Osteocyte (in vitro differentiated cells): ENCODE measurements around the gene RDH13. TPM values are rescaled to one million over a fixed set of nuclear protein-coding genes. Genes with fewer than 3 reads are reported as not detected.
"Not testable (repeated sequence)": the region's sequence is repeated elsewhere in the genome, so short reads cannot be mapped to it uniquely, and the experiment has no call there.

Experiments used
- DNase-seq: peaks from one replicate; pipeline ENCODE4 v3.0.0; 2021; ENCODE audit warnings: mixed read lengths; ENCODE audit not compliant: unreplicated experiment; ENCODE audit errors: extremely low spot score
- H3K27ac Mint-ChIP-seq: one replicate; pipeline ENCODE4 v1.8.0; 2021; ENCODE audit warnings: mild to moderate bottlenecking, mixed read lengths; ENCODE audit not compliant: unreplicated experiment
- H3K27me3 Mint-ChIP-seq: one replicate; pipeline ENCODE4 v1.8.0; 2021; ENCODE audit warnings: mixed read lengths; ENCODE audit not compliant: unreplicated experiment
- H3K36me3 Mint-ChIP-seq: one replicate; pipeline ENCODE4 v1.8.0; 2021; ENCODE audit warnings: mixed read lengths; ENCODE audit not compliant: unreplicated experiment
- H3K4me1 Mint-ChIP-seq: one replicate; pipeline ENCODE4 v1.8.0; 2021; ENCODE audit warnings: mixed read lengths; ENCODE audit not compliant: unreplicated experiment
- H3K4me3 Mint-ChIP-seq: one replicate; pipeline ENCODE4 v1.8.0; 2021; ENCODE audit warnings: mild to moderate bottlenecking, moderate library complexity, mixed read lengths; ENCODE audit not compliant: unreplicated experiment
- H3K9me3 Mint-ChIP-seq: one replicate; pipeline ENCODE4 v1.8.0; 2021; ENCODE audit warnings: mixed read lengths; ENCODE audit not compliant: unreplicated experiment
- total RNA-seq: library from RNA; stranded (reverse); gene quantifications from 2 replicates; pipeline ENCODE4 v1.2.1, GENCODE V29; 2021
- TF ChIP-seq, protein P1 (sequence below): fragments of 200-600 bp; sonication (generic); IDR thresholded peaks from 2 replicates; pipeline ENCODE4 v1.5.0; 2021; ENCODE audit warnings: antibody characterized with exemption, mild to moderate bottlenecking, moderate library complexity

Gene RDH13
- total RNA-seq, 1 donor from 2014 or later: 15.1 TPM

DNA sequence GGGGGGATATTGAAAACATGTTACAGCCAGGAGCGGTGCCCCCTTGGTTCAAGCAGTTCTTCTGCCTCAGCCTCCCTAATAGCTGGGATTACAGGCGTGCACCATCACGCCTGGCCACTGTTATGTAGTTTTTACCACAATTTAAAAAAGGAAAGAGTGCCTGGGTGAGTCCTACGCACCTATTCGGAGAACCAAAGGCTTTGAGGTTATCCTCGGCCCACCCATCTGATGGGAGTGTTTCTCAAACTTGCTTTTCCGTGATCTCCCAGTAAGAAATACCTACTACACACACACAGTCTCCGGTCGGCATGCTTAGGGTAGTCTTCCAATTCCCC lies 20.6 kb downstream of the RDH13 start:
- peaks cover 13% of the 10 kb centered on the region for H3K36me3 Mint-ChIP-seq
- H3K4me3 Mint-ChIP-seq: no peak overlapping the region
- H3K27ac Mint-ChIP-seq: no peak overlapping the region
- H3K9me3 Mint-ChIP-seq: no peaks in the 10 kb centered on the region
- TF ChIP-seq, protein P1, sequence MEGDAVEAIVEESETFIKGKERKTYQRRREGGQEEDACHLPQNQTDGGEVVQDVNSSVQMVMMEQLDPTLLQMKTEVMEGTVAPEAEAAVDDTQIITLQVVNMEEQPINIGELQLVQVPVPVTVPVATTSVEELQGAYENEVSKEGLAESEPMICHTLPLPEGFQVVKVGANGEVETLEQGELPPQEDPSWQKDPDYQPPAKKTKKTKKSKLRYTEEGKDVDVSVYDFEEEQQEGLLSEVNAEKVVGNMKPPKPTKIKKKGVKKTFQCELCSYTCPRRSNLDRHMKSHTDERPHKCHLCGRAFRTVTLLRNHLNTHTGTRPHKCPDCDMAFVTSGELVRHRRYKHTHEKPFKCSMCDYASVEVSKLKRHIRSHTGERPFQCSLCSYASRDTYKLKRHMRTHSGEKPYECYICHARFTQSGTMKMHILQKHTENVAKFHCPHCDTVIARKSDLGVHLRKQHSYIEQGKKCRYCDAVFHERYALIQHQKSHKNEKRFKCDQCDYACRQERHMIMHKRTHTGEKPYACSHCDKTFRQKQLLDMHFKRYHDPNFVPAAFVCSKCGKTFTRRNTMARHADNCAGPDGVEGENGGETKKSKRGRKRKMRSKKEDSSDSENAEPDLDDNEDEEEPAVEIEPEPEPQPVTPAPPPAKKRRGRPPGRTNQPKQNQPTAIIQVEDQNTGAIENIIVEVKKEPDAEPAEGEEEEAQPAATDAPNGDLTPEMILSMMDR: no peak
- DNase-seq: no peak
- no peaks in the 10 kb centered on the region for H3K27me3 Mint-ChIP-seq
- H3K4me1 Mint-ChIP-seq: no peaks in the 10 kb centered on the region

DNA sequence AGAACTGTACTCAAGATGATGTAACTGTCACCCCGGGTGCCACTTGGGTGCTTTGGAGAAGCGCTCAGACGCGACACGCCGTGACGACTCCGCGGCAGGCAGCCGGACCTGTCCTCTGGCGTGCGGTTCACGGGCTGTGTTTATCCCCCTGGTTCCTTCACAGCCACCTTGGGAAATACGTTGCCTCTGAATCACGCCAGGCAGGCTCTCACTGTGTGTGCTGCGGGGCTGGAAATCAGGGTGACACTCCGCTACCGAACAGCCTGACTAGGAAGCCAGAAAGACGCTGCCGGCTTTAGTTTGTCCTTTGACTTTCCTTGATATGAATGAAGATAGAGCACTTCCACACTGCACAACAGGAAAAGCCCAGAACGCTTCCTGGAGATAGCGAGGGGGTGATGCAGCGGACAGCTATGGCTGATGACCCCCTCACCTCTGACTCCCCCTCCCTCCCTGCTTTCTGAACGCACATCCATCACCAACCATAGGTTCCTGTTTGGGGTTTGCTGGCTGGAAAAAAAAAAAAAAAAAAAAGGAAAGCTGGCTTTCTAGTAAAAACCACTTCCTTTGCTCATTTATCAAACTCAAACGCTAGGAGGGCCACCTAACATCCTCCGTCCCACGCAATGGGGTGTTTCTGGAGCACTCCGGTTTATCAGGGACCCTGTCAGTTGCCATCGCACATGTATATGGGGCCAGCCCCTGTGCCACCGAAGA lies 21.2 kb downstream of the RDH13 start:
- no peak for DNase-seq
- Mint-ChIP-seq H3K36me3 (peaks cover 13% of the 10 kb centered on the region), H3K4me1 (no peaks in the 10 kb centered on the region), H3K27me3 (no peaks in the 10 kb centered on the region), H3K9me3 (no peaks in the 10 kb centered on the region), H3K27ac (no peak overlapping the region), H3K4me3 (no peak overlapping the region)
- TF ChIP-seq, protein P1: no peak

GRCh38 chr19:55041244-55041626 lies 21.7 kb downstream of the RDH13 start:
- no peak overlapping the region for H3K27ac Mint-ChIP-seq
- H3K4me3 Mint-ChIP-seq: no peak overlapping the region

DNA sequence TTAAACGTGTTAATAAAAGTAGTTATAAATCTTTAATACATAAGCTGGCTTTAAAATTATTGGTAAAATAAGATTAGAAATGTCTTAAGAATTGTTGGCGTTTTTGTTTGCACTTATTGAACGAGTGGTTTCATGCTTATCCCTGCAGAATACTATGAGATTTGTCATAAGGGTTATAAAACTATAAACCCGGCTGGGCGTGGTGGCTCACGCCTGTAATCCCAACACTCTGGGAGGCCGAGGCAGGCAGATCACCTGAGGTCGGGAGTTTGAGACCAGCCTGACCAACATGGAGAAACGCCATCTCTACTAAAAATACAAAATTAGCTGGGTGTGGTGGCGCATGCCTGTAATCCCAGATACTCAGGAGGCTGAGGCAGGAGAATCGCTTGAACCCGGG lies 22.3 kb downstream of the RDH13 start:
- not testable (repeated sequence) for H3K4me3 Mint-ChIP-seq, H3K27me3 Mint-ChIP-seq, H3K27ac Mint-ChIP-seq, H3K9me3 Mint-ChIP-seq, DNase-seq, H3K4me1 Mint-ChIP-seq
- peaks cover 13% of the 10 kb centered on the region for H3K36me3 Mint-ChIP-seq

More at GRCh38 chr19:55041244-55041626, 21.7 kb downstream of the RDH13 start:
- H3K27me3 Mint-ChIP-seq: no peaks in the 10 kb centered on the region
- no peaks in the 10 kb centered on the region for H3K4me1 Mint-ChIP-seq
- TF ChIP-seq, protein P1: no peak
- H3K36me3 Mint-ChIP-seq: peaks cover 13% of the 10 kb centered on the region
- no peaks in the 10 kb centered on the region for H3K9me3 Mint-ChIP-seq
- DNase-seq: no peak

GRCh38 chr19:55037603-55038002 lies 25.3 kb downstream of the RDH13 start:
- not testable (repeated sequence) for H3K4me3 Mint-ChIP-seq, H3K9me3 Mint-ChIP-seq, H3K36me3 Mint-ChIP-seq, H3K27me3 Mint-ChIP-seq, H3K27ac Mint-ChIP-seq, H3K4me1 Mint-ChIP-seq, DNase-seq

DNA sequence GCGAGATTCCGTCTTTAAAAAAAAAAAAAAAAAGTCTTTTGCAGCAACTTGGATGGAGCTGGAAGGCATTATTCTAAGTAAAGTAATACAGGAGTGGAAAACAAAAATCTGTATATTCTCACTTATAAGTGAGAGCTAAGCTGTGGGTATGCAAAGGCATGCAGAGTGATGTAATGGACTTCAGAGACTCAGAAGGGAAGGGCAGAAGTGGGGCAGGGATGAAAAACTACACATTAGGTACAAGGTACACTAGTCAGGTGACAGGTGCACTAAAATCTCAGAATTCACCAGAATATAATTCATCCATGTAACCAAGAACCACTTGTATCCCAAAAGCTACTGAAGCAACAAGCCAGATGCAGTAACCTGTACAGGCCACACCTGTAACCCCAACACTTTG lies 26.9 kb downstream of the RDH13 start:
- Mint-ChIP-seq H3K4me3 (no peak overlapping the region), H3K27ac (no peak overlapping the region), H3K36me3 (no peaks in the 10 kb centered on the region), H3K27me3 (no peaks in the 10 kb centered on the region), H3K4me1 (no peaks in the 10 kb centered on the region), H3K9me3 (no peaks in the 10 kb centered on the region)
- TF ChIP-seq, protein P1: no peak
- DNase-seq: no peak
